Activated CD8-positive, alpha-beta memory T cell treated with anti-CD3 and anti-CD28 coated beads, Interleukin-2, amount 50 U/mL, for 24 hours (primary cell): ENCODE results near the gene TBX19.

Experiments used
- DNase-seq: peaks from one replicate; pipeline ENCODE4 v3.0.0-alpha.2; 2020; ENCODE audit errors: extremely low read depth

Gene TBX19

DNA sequence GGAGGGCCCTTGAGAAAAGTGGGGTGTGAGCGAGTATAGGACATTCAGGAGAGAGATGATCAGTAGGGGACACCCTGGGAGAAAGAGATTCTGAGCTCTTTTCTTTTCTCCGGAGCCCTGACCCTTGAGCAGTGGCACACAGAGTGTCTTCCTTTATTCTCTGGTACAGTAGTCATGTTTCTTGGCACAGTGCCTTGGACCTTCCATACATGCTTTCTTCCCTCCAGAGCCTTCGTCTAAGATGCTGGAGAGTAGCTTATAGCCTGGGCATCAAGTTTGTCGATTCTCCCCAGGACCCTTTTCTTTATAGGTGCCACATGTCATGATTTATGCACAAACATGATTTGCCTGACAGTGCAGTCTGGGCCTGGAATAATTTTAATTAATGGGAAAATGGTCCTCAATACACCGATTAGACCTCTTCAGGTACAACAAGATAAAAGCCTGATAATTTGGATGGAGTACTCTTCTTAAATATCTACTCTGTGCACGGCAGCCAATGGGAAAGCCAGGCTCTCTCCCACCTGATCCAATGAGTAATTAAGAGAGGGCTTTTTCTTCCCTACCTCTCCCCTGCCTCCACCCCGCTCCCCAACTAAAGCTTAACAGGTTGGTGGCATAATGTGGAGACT is at the start of gene TBX19:
TSS of gene TBX19 (plus strand) at position 582 of the 632 bp plus-strand sequence. CDS start 214 bp downstream, outside the sequence.
- no peak for DNase-seq

DNA sequence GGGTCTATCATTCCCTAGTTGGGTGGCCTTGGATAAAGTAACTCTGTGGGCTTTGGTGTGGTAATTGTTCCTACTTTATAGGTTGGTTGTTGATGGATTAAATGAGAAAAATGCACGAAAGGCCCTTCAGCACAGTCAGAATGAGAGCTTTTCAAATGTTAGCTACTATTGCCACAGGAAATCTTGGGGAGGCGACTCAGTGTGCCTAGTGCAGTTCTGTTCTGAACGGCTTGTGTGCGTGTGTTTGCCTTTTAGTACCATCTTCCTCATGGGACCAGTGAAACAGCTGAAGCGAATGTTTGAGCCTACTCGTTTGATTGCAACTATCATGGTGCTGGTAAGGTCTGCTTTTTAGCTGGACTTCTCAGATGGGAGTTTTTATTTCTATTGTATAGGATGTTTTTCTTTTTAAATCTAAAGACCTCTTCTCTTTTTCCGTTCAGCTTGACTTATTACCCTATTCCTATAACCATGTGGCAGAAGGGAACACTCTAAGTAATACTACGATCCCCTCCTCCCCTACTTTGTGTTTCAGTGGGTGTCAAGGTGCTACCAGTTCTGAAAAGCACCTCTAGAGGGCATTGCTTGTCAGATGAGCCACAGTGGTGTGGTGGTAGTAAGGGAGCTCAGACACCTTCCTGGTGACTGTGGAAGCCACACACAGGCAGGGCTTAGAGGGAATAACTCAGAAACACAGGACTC is 45.7 kb upstream of the TBX19 start:
- no peak for DNase-seq

DNA sequence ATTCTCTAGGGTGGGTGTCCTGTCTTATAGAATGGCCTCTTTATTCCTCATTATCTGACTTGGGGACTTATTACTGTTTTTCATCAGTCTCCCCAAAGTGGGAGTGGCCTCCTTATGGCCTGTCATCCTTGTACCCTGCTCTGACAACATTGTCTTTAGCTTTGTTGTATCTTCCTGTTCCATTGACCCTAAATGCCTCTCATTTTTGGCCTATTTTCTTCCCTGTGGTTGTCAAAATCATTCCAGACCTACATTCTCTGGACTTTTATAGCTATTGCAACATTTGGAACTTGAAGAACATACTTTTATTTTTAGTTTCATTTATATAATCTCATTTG is 45.2 kb upstream of the TBX19 start:
- no peak for DNase-seq

DNA sequence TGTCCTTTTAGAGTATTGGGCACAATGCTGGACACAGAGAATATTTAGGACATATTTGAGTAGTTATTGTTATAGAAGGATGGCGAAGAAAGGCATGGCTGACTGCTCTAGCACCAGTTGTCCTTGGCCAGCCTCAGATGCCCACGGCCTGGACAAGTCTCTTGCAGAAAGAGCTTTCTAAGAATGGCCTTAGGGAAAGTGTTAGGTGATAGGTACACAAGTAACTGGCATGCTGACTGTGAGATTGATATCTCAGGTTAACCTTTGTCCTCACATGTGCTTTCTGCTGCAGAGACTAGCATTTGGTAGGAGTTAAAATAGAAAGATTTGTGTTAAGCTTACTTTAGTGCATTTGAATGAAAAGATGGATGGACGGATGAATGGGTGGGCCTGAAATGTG is 44.7 kb upstream of the TBX19 start:
- no peak for DNase-seq

DNA sequence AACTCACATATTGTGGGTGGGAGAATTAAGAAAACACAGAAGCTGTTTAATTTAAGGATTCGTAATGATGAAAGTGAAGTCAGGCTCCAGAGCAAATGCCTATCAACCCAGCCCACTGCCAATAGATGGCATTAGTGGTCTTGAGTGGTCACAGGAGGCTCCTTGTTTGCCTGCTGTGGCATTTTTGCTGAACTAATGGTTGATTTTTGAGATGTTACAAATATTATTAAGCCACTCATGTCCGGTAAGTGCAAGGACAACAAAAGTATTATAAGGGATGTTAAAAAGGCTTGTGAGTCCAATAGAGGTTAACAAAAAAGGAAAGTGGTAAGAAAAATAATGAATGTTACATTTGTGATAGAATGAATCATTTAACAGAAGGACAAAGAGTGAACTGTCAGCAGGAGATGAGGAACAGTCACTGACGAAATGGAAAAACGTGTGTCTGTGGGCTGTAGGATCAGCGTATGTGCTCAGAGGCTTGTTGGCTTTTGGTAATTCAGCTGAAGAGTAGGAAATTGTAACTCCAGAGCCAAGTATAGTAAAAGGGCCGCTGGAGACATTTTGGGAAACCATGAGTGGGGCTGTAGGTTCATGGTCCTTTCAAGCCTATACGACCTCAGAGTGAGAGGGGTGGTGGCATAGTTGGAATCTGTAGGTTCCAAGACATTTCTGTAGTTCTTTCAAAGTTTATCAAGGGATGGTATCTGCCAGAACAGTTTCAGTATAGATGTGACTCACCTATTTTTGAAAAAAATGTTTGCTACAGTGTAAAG is 43.7 kb upstream of the TBX19 start:
- DNase-seq, result no peak

DNA sequence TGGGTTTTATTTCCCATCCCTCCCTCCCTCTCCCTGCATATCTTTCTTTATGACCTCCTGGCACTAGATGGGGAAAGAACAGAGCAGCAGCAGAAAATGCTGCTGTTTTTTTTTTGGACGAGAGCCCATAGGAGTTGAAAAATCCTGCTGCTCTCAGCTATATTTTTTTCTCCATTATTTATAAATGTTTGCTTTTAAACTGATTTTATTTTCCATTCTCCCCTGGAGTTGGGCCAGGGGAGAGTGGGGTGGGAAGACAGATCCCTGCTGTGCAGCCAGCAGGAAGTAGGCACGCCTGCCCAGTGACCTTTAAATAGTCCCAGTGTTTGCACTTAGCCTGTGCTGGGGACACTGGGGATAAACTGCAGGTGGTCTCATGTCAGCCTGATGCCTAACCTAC is 37.5 kb upstream of the TBX19 start:
- no peak for DNase-seq

DNA sequence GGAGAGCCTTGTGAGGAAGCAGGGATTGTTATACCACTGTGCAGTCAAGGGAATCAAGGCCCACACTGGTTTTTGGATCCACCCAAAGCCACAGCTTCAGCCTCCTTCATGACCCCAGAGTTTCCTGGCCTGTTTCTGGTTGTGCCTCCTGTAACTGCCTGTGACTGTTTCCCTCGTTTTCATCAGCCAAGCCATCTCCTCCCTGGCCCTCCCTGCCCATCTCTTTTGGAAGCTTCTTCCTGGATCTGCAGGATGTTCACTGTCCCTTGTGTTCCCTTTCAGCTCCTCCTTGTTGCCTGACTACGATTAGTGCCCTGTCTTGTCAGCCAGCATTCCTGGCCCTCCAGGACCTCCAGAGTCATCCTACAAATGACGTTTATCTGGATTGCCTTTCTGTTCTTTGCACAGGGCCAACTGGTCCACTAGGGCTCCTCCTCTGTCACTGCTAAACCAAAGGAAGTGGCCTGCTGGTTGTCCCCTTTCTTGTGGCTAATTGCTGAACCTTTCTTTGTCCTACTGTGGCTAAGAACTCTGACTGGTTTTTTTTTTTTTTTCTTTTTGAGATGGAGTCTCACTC is 37.0 kb upstream of the TBX19 start:
- no peak for DNase-seq

DNA sequence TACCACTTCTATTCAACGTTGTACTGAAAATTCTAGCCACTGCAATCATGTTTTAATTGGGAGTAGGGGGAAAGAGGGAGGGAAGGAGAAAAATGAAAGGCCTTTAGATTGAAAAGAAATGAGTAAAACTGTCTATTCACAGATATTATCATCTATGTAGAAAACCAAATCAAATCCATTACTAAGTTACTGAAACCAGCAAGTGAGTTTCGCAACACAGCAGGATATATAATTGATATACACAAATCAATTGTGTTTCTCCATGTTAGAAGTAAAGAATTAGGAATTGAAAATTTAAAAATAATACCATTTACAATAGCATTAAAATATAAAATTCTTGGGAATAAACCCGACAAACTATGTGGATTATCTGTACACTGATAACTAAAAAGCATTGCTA is 35.6 kb upstream of the TBX19 start:
- DNase-seq, result no peak

DNA sequence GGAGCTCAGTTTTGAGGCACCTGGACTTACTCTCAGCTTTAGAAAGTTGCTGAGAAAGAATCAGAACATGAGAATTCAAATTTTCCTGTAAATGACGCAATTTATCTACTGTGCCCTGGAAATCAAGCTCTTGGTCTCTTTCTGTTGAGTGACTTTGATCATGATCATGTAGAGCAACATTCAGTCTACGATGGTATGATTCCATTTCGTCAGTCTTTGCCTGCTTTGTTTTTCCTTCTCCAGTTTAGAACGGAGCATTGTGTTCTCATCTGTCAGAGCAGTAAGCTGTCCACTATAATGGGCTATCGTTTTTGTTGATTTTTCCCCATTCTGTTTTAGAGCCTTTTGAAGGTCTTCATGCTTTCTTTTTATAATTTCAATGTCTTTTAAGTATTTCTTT is 34.2 kb upstream of the TBX19 start:
- no peak for DNase-seq

DNA sequence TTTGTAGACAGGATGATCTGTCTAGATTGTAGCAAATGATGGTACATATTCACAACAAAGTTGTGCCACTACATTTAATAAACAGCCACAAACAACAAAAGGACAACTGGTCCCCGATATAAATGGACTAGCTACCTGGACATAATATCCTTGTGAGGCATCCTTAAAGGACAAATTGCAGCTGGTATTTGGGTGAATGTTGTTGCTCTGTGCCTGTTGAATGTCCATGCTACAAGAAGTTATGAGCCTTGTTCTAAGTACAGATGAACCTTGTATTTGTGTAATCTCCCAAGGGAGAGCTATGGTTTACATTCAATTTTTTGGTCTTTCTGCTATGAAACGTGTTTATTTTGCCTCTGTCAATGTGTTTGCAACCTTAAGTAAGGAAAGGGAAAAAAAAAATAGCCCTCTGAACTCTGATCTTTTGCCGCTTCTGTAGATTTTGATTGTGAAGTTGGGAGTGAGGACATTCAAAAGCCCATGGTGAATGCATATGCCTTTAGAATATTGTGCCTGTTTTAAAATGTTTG is 28.4 kb upstream of the TBX19 start:
- no peak for DNase-seq

DNA sequence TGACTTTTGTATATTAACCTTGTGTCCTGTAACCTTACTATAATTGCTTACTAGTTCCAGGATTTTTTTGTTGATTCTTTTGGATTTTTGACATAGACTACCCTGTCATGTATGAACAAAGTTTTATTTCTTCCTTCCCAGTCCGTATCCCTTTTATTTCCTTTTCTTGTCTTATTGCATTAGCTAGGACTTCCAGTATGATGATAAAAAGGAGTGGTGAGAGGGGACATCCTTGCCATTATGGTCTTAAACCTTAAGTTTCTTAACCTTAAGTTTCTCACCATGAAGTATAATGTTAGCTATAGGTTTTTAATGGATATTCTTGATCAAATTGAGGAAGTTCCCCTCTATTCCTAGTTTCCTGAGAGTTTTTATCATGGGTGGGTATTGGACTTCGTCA is 24.5 kb upstream of the TBX19 start:
- no peak for DNase-seq

DNA sequence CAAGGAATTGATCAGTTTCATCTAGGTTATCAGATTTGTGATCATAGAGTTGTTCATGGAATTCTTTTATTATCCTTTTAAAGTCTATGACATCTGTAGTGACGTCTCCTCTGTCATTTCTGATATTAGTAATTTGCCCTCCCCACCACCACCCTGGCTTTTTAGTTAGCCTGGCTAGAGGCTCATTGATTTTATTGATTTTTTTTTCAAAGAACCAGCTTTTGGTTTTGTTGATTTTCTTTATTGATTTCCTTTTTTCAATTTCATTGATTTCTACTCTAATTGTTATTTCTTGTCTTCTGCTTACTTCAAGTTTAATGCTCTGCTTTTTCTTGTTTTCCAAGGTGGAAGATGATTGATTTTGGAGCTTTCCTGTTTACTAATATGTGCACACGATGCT is 23.3 kb upstream of the TBX19 start:
- no peak for DNase-seq

DNA sequence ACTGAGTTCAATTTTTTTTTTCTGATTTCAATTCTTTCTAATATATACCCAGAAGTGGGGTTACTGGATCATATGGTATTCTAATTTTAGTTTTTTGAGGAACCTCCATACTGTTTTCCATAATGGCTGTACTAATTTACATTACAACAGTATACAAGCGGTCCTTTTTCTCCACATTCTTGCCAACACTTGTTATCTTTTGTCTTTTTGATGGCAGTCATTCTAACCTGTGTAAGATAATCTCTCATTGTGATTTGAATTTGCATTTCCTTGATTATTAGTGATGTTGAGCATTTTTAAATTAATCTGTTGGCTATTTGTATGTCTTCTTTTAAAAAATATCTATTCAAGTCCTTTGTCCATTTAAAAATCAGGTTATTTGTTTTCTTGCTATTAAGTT is 21.1 kb upstream of the TBX19 start:
- DNase-seq, result no peak

DNA sequence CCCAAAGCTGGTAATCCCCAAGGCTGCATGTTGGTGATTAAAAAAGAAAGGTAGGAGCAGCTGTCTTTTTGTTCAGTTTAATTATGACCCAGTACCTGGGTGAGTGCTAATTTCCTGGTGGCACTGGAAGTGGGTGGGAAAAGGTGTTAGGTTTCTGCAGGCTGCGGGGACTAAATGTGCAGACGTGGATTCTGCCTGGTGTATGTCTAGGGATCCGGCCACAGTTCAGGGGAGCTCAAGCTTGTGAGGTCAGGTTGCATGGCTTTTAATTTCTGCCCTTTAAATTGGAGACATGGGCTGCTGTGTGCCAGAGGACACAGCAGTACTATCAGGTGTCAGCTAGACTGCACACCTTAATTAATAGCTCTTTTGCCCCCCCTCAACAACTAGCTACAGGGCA is 20.3 kb upstream of the TBX19 start:
- no peak for DNase-seq

DNA sequence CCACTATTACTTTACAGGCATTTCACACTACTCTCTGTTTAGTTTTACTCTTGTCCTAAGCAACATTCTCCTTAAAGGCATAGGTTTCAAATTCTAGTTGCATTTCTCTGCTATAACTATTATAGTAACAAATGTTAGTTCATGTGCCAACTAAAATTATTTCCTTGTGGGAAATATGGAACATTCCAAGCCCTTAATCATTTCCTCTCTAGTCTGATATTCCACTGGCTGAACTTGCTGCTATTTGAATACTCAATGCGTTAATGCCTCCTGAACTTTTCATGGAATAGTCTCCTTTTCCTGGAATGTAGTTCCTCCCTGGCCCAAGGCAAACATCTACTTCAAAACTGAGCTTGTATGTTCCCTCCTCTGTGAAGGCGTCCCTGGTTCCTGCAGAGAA is 19.3 kb upstream of the TBX19 start:
- DNase-seq, result no peak

DNA sequence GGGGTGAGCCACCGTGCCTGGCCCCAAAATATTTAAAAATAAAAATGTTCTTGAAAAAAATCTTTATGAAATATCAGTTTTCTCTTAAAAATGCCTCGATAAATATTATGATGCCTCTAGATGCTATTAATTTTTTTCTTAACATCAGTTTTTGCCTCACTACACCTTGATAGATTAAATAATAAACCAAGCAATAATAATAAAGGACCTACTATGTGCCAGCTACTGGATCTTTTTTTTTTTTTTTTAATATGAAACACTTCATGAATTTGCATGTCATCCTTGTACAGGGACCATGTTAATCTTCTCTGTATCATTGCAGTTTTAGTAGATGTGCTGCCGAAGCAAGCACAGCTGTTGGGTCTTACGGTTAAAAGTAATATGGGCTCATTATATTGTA is 17.5 kb upstream of the TBX19 start:
- DNase-seq, result no peak

DNA sequence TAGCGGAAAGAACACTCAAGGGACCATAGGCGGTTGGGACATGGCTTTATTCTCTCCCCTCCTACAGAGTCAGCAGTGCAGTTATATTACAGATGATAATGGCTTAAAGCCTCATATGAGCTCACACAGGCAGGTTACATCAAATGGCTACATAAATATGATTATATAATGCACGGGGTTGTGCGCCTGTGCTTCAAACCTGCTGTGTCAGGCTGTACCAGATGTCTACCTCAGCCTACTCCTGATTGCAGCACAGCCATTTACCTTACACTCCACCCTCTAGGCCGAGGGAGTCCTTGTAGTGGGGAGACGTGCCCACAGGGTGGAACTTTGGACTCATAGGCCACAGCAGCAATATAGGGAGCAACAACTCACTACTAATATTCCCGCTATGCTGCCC is 16.4 kb upstream of the TBX19 start:
- DNase-seq, result no peak

DNA sequence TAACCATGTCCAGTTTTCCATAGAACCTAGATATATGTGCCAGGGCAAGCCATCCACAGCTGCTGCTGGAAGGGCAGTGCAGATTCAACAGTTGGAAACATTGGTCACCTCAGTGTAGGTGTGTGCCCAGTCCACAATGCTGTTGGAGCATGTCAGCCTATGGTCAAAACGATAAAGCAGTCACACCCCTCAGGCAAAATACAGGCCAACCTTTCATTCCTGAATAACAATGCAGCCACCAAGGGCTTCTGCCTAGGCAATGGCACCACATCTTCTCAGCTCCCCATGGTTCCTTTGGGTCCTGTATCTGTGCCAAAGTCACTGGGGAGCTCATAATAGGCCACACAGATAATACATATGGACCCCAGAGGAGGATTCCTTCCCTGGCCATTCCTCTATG is 15.1 kb upstream of the TBX19 start:
- no peak for DNase-seq

DNA sequence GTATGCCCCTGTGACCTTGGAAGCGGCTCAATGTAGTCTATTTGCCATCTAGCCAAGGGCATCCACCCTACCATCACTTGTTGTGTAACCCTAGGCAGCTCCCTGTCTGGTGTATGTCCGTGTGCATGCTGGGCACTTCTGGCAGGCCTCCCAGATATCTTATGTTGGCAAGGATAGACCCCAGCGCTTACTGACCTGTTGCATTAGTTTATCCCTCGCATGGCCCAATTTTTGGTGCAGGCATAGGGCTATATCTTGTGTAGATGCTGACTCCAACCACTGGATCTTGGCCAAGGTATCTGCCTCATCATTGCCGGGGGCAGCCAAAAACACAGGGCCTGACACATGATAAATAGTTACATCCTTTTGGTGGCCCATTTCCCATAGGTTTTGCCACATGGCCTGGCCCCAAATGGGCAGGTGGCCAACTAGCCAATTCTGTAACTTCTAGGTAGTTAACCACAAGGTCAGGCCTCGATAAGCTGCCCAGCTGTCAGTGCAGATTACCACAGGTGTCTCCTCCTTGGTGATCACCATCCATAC is 14.0 kb upstream of the TBX19 start:
- no peak for DNase-seq

DNA sequence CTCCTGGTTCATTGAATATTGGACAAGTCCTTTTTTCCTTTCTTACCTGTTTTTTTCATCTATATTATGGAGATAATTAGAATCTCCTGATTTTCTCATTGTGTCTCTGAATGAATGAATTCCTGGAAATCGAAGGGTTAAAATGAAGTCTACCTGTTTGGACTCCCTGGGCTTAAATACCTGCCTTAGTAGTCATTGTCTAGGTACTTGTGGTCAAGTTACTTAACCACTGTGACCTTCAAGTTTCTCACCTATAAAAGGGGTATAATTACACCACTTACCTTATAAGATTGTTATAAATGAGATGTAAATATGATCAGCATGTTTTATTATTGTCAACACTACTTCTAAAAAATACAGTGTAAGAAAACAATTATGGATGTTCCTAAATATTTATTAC is 9.0 kb upstream of the TBX19 start:
- DNase-seq, result no peak

DNA sequence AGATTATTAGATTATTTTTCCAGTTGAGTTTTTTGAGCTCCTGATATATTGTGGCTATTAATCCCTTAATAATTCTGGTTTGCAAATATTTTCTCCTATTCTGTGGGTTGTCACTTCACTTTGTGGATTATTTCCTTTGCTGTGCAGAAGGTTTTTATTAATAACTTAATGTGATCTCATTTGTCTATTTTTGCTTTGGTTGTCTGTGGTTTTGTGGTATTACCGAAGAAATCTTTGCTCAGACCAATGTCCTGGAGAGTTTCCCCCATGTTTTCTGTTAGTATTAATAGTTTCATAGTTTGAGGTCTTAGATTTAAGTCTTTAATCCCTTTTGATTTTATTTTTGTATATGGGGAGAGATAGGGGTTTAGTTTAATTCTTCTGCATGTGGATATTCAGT is 7.1 kb upstream of the TBX19 start:
- no peak for DNase-seq

DNA sequence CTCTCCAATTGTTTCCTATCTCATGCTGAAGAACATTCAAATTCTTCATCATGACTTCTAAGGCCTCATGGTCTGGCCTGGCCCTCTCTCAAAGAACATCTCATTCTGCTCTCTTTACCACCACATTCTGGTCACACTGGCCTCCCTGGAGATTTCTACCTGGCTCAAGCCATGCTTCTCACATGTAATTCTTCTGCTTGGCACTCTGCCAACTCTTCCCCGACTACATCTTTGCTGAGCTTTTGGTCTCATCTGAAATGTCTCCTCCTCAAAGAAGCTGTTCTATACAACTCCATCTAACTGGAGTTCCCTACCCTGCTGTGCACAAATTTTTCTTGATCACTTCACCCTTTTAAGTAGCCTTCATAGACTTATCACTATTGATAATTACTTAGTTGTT is 1.4 kb upstream of the TBX19 start:
- DNase-seq, result no peak
